Measurements from ENCODE around the gene SLC6A3.
"Not testable (repeated sequence)": the region's sequence is repeated elsewhere in the genome, so short reads cannot be mapped to it uniquely, and the experiment has no call there.

SLC6A3 gene

DNA sequence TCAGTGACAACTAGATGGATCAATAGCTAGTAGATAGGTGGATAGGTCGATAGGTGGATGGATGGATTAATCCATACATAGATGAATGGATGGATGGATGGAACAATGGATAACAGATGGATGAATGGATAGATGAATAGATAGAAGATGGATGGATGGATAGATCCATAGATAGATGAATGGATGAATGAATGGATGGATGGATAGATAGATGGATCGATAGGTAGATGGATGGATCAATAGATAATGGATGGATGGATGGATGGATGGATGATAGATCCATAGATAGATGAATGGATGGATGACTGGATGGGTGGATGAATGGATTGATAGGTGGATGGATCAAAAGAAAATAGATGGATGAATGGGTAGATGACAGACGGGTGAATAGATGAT lies 5.1 kb downstream of the SLC6A3 start:
- no peak for DNase-seq (ENCODE audit: low read depth)

DNA sequence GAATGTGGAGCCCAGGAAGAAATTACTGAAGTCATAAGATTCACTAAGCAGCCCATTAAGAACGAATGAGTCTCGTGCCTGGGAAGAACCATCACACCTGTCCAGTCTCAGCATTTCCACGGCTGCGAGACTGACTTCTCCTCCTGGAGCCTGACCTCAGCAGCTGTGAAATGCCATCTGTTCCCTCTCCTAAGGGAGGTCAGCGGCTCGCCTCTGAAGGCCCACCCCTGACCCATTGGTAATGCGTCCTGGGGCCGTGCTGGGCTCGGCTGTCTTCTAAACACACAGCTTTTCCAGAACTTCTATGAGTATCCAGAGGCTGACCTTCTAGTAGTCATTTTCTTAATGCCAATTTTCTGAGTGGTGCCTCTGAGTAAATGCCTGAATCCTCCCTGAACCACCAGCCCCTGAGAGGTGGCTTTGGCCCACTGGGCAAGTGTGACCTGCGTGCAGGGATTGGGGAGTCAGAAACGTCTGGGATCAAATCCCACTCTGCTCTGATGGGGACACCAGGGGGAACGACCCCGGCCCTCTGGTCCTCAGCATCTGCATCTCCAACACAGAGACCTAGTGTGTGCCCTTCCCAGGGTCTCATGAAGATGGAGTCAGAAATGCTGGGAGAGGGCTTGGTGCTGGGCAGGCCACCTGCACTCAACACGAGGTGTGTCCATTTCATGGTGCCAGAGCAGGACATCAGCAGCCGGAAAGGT lies 5.7 kb downstream of the SLC6A3 start:
- DNase-seq (ENCODE audit: low read depth) = no peak

DNA sequence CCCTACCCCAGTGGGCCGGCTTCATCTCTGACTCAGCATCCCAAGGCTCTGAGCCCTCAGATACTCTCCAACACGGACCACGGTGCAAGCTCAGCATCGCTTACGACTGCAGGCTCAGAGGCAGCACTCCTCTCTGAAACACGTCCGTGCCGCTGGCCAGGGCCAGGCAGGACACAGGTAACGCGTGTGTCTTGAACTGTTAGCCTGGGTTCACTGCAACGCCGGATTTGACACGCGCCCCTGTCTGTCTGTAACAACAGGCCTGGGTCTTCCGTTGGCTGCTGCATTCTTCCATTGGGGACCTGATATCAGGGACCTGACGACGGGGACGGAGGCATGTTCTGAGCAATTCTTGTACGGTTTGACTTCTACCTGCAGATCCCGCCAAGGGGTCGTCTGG lies 6.4 kb downstream of the SLC6A3 start:
- no peak for DNase-seq (ENCODE audit: low read depth)

DNA sequence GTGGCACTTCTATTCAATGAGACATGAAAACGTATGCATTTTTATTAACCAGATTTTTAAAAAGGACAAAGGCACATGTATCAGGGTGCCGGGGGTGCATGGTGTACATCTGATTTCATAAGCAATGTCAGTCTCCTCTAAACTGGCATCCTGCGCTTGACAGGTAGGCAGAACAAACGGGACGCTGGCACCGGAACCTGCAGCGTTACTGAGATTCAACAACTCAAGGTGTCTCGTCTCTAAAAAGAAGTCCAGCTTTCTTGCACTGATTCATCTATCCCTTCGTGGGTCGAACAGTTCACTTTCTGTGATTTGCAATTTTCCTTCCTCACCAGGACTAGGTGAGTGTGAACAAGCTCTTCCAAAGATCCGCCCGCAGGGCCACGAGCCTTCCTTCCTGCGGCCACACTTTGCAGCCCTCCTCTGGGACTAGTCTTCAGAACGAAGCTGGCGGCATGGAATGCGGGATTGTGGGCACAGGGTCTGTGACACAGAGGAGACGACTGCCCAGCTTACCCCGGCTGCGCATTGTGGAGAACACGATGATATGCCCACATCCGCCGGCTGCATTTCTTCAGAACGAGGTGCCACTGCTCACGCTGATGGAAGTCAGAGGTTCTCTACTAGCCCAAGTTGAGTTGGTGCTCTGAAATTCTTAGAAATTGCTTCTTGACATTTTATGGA lies 7.2 kb downstream of the SLC6A3 start:
- DNase-seq (ENCODE audit: low read depth) = no peak

DNA sequence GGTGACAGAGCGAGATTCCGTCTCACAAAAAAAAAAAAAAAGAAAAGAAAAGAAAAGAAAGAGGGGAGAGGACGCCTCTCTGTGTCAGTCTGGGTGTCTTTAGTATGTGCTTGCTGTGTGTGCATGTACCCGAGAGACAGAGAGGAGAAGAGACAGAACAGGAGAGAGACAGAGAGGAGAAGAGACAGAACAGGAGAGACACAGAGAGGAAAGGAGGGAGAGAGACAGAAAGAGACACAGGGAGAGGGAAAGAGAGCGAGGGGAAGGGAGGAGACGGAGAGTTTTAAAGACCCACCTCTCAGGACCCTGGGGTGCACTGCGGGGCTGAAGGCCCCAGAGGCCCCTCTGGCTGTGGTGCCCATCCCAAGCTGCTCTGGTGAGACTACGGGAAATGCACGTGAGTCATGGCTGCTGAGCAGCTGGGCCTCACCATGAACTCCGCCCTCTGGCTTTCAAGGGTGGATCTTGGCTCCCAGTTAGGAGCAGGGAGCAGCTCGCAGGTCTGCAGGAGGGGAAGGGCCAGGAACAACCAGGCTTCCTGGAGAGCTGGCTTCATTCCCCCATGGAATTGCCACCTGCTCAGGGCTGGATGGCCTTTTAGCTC lies 7.9 kb downstream of the SLC6A3 start:
- no peak for DNase-seq (ENCODE audit: low read depth)

DNA sequence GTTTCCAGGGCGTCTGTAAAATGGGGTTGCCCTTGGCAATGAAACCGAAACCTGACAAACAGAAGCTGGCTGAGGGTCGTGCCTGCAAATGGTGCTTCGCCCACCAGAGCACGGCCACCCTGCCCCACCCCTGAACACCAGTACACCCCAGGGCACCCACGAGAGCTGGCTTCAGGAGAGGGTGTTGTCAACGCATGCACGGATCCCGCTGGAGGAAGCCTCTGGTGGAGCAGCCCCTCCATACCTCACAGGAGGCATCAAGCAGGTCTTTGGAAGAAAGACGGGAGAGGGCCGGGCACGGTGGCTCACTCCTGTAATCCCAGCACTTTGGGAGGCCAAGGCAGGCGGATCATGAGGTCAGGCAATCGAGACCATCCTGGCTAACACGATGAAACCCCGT lies 8.6 kb downstream of the SLC6A3 start:
- no peak for DNase-seq (ENCODE audit: low read depth)

DNA sequence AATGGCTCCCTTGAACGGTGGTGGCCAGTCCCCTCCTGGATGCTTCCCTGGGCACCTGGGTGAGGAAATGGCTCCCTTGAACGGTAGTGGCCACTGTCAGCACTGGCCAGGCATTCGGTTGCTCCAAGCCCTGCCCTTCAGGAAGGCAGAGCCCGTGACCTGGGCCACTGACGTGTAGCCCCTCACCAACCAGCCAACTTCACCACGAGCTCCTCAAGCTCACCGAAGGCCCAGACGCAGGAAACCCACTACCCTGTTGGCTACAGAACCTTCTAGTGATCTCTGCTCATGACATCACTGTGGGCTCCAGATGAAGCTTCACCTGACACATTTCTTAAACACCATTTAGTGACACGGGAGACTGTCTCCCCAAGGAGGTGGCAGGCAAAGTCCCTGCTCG lies 9.2 kb downstream of the SLC6A3 start:
- DNase-seq (ENCODE audit: low read depth) = no peak

DNA sequence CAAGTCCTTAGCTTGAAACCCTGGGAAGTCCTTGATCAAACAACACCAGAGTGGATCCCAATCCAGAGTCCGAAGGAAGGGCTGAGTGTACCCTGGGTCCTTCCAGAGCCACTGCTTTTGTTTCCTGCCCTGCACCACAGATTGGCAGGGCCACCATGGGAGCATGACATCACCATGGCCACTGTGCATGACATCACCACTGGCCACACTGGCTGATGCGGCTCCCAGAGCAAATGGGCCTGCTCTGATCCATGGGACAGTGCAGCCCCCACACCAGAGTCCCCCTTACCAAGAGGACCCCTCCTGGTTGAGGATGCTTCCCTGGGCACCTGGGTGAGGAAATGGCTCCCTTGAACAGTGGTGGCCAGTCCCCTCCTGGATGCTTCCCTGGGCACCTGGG lies 9.9 kb downstream of the SLC6A3 start:
- no peak for DNase-seq (ENCODE audit: low read depth)

DNA sequence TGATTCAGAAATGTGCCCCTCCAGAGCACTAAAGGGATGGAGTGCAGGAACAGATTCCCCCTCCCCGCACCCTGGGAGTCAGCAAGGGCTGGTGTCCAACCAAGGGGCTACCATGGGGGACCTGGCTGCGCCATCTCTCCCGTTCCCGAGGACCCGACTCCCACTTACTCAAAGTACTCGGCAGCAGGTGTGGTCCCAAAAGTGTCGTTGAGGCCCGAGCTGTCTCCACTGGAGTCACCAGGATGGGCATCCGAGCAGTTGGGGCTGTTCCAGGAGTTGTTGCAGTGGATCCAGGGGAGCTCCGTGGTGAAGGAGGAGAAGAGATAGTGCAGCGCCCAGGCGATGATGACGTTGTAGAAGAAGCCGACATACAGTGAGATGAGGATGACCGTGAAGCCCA lies 12.9 kb downstream of the SLC6A3 start:
- DNase-seq (ENCODE audit: low read depth) = no peak

DNA sequence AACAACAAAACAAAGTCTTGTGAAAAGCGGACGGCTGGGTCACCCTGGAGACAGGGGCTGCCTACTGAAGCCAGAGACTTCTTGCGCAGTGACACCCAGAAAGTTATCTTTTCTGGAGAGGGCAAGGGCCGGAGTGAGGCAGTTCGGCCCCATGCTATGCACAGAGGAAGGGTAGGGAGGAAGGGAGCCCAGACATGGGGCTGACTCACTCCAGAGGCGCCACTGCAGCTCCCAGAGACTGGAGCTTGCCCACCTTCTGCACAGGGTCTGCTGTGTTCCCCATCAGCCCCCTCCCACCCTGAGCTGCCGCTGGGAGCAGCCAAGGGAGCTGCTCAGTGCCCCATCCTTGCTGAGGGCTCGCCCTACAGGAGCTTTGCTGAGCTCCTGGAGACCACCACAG lies 13.3 kb downstream of the SLC6A3 start:
- DNase-seq (ENCODE audit: low read depth) = no peak

DNA sequence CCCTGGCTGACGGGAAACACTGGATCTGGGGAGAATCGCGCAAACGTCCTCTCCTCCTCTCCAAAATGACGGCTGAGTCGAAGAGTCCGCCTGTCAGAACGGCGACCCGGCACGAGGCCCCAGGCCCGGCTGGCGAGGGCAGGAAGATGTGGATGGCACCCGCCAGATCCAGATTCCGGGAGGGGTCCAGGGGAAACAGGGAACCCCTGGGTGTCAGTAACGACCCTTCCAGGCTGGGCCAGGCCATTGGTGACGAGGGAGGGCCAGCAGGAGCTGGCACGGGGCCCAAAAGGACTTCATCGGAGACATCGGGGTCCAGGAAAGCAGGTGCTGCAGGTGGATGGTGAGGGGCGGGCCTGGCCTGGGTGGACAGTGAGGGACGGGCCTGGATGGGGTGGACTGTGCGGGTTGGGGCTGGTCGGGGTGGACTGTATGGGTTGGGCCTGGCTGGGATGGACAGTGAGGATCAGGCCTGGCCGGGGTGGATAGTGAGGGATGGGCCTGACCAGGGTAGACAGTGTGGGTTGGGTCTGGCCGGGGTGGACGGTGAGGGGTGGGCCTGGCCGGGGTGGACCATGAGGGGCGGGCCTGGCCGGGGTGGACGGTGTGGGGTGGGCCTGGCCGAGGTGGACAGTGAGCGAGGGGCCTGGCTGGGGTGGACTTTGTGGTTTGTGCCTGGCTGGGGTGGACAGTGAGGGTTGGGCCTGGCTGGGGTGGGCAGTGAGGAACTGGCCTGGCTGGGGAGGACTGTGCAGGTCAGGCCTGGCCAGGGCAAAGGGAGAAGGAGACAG lies 14.0 kb downstream of the SLC6A3 start:
- no peak for DNase-seq (ENCODE audit: low read depth)

DNA sequence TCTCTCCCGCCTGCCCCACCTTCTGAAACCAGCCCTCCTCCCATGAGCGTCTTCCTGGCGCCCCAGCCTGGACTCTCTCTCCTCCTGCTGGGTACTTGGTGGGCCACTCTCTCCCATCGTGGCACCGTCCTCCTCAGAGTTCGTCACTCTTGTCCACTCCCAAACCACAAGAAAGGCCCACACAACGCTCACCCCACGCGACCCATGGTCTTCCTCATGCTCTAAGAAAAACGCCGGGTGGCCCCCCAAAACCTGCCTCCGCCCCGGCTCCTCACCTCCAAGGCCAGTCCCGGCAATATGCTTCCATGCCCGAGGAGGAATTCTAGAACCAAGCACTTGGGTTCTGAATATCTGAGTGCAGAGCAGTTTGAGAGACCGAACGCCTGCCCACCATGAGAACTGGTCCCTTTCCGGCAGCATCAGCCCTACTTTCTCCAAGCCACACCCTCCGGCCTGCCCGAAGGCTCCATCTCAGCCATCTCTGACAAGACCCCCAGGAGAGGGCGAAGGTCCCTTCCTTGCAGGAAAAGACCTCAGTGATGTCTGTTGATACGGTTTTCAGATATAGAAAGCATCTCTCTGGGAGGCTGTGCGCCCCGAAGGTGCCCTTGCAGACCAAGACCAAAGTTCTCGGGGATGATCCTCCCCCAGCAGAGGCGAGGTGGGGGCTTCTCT lies 15.0 kb downstream of the SLC6A3 start:
- DNase-seq (ENCODE audit: low read depth) = no peak

DNA sequence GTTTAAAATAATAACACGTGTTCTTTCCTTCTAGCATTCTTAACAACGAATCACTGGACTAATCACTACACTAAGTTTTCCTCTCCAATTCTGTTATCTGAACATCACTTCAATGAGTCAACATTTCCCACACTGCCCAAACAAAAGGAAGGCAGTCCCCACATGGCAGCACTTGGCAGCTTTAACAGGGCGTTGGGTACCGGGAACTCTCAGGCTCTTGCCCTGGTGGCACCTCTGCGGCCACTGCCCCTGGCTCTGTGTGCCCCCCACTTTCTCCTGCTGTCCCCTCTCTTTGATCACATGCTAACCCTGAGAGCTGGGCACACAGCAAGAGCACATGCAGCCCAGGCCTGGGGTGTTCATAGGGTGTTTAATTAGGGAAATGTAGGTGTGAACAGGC lies 15.7 kb downstream of the SLC6A3 start:
- DNase-seq (ENCODE audit: low read depth) = no peak

DNA sequence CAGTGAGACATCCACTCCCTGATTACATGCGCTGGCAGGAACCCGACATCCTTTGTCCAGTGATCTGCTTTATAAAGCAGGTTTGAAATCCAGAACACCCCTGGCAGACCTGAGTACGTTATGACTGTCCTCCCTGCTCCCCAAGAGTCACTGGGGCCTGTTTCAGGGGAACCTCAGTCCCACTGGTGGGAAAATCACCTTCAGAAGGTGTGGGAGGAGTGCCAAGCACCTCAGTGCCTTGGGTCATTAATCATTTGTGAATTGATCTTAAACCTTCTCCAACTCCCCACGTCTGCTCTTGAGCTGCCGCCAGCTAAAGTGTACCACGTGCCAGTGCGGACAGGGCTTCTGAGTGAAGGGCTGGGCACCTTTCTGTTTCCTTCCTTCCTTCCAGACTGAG lies 16.2 kb downstream of the SLC6A3 start:
- DNase-seq (ENCODE audit: low read depth) = no peak

DNA sequence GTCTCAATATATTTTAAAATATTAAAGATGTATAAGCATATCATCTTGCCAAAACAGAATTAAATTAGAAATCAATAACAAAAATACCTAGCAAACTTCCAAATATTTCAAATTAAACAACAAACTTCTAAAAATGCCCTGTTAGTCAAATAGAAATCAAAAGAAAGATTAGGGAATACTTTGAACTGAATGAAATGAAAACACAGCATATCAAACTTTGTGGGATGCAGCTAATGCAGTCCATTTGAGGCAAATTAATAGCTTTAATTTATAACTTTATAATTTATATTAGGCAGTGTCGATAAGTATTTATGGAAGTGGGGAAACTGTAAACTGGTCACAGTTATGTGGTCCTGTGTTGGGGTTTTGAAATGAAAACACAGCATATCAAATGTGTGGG lies 17.1 kb downstream of the SLC6A3 start:
- DNase-seq (ENCODE audit: low read depth) = no peak

DNA sequence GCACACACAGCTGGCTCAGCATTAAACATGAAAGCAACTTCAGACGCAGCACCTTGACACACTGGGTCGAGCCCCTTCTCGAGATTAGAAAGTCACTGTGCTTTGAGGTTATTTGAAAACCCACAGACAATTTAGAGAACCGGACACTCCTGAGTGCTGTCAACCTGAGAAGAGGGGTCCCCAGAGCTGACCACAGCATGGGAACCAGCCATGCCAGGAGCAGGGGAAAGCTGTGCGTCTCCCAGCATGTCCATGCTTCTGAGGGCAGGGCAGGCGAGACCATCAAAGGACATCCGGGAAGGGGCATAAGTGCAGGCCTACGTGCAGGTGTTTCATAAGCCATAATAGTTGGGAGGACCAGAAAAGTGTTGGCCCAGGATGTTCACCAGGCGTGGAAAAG lies 20.5 kb downstream of the SLC6A3 start:
- DNase-seq (ENCODE audit: low read depth) = no peak

DNA sequence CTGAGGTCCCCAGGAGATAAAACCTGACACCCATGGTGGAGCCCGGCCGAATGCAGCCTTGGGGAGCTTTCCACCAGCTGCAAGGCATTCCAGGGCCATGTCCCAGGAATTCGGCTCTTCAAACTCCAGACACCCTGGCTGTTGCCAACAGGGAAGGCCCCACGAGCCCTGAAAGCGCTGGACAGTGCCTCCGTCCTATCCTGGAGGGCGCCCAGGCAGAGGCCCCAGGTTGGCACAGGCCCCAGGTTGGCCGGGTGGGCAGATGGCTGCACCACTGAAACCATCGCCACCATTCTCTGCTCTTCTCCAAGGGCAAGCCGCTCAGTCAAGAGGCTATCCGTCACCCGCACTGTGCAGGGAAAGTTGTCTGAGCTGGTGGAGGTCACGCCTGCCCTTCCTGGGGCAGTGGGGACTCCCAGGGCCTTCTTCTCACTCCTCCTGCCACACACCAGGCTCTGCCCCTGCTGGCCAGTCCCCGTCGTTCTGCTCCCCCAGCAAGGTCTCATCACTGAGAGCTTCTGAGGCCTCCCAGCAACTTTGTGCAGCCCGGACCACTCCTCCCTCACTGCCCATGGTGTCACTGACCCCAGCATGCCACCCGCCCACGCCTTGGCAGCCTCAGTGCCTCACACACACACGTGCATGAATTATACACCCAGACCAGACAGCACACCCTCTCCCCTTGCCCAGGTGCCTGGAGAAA lies 21.2 kb downstream of the SLC6A3 start:
- DNase-seq (ENCODE audit: low read depth) = no peak

DNA sequence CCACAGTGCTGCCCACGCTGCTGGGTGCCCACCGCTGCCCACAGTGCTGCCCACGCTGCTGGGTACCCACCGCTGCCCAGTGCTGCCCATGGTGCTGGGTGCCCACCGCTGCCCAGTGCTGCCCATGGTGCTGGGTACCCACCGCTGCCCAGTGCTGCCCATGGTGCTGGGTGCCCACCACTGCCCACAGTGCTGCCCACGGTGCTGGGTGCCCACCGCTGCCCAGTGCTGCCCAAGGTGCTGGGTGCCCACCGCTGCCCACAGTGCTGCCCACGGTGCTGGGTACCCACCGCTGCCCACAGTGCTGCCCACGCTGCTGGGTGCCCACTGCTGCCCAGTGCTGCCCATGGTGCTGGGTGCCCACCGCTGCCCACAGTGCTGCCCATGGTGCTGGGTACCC lies 22.7 kb downstream of the SLC6A3 start:
- not testable (repeated sequence) for DNase-seq (ENCODE audit: low read depth)

DNA sequence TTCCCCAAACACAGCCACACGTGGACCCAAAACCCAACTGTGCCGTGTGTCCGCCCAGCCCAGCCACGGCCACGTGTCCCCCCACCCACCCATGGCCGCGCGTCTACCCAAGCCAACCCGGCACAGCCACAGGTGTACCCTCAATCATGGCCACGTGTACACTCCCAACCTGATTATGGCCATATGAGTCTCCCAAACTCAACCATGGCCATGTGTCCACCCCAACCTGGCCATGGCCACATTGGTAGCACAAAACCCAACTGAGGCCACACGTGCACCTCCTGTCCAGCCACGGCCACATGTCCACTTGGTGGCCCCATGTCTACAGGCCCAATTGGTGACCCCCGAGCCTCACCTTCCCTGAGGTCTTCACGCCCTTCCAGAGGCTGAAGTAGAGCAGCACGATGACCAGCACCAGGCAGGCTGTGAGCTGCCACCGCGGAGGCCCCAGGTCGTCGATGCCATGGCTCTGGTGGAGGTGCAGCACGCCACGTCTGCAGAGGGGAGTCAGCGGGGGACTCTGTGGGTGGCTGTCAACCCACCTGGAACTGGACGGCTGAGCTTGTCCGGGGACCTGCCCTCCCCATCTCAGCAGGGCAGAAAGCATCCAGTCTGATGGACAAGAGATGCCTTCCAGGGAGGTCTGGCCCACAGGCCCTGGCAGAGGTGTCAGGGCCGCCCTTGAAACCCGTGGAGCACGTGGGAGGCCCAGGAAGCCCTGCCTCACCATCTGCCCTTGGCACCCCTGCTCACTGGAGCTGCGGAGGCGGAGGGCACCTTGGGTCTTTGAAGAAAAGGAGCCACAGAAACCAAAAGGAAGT lies 23.5 kb downstream of the SLC6A3 start:
- no peak for DNase-seq (ENCODE audit: low read depth)
